T-helper 2 cell (primary cell): ENCODE results near the gene ZNF263.
A peak's percentile ranks its signal among the peaks of the same experiment; 100 is the strongest.

ENCODE experiments used
- DNase-seq, 5 experiments: peaks; one replicate each; pipeline versions ENCODE4 v3.0.0 to v3.0.0-alpha.2; 2012 to 2022
- total RNA-seq, 2 donors: gene quantifications; one replicate each; lab custom pipeline; 2026; lab: John Stamatoyannopoulos, UW

The ZNF263 gene
- 24.6 to 31.8 reads per million in 2 donors for total RNA-seq

GRCh38 chr16:3282730-3283542 is at the start of gene ZNF263:
Gene ZNF263 (plus strand): TSS chr16:3283491. CDS start chr16:3283819, 328 bp downstream.
- DNase-seq = peak; percentile 82 to 99 (median 87)

DNA sequence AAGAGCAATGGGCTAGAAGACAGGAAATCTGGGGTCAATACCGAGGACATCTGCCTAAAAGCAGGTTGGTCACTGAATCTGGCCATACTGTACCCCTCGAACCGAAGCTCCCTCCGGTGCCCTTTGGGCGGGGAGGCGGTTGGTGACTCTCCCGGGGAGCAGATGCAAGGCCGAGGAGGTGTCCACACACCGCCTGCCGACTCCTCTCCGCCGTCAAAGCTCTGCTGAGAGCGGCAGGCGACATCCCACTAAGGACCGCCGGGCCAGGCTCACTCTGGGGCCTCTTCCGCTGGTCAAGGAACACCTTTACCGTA is 48.8 kb upstream of the ZNF263 start:
- DNase-seq = no peak

DNA sequence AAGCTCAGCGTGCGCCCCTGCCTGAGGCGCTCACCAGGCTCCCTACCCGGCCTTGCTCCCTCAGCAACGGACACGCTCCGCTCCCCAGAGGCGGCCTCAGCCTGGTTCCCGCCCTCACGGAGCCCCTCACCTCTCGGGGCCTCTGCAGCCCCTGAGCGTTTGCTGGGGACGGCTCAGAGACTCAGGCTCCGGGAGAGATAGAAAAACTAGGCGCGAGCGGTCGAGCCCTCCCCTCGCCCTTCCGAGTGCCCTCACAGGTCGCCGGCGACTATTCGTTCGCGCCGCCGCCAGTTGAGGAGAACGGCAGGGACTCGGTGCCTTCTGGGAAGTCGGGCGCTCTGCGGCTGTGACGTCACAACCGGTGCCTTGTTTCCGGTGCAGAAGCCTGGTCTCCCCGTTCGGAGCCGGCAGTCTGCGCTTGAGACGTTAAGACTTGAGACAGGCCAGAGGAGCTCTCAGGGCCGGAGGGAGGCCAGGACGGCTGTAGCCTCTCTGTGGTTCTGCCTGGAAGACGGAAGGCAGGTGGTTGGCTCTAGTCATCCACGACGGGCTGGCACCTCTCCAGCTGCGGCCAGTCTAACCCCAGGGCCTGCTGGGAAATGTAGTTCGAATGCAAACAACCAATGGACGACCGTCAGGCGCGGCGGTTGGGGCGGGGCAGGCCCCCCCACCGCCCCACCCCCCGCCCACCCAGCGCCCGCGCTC is 48.3 kb upstream of the ZNF263 start, which contains the start of gene ZNF200:
TSS of gene ZNF200 (minus strand) at position 302 of the 705 bp plus-strand sequence. CDS start 1,403 bp downstream, outside the sequence.
- DNase-seq = peak; percentile 79 to 97 (median 90)

DNA sequence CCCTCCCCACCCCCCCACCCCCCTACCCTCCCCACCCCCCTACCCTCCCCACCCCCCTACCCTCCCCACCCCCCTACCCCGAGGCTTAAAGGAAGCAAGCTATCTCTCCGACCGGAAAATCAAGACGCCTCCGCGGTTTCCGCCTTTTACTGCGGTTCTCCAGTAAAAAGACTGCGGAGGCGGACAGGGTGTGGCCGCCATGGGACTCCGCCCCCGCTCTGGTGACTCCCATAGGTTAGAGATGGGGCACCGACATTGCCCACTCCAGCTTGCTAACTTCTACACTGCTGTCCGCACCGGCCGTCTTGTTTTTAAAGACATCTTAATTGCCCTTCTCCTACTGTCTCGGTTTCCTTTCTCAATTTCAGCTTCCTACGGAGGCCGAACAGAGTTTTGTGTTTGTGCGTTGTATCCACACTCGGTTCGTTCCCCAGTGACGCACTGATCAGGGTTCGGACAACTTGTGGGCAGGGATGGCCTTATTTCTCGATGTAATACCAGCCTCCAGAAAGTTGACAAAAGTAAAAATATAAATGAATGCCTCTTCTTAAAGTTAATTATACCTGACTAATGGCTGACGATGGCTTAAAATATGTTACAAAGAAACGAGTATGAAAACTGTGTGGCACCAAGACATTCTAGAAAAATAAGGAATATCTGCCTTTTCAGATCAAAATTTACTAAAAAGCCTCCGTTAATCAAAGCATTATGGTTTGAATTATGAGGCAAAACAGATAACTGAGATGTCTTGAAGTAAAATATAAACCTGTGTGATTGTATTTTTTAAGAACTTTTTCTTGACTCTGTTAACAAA is 47.2 kb upstream of the ZNF263 start:
- peak in 3 of 5 experiments; percentile 22 to 66 (median 52) for DNase-seq

DNA sequence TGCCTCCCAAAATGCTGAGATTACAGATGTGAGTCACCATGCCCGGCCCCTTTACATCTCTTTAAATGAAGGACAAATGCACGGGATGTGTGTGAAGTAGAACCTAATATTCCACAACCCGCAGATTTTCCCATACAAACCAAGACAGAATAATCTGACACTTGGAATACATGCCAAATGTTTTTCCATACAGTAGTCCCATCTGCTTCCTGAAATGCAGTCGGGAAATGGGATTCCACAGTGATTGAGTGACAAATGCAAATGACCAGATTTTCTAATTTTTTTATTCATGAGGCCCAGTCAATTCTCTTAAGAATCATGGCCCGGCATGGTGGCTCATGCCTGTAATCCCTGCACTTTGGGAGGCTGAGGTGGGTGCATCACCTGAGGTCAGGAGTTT is 41.5 kb upstream of the ZNF263 start:
- DNase-seq = no peak

DNA sequence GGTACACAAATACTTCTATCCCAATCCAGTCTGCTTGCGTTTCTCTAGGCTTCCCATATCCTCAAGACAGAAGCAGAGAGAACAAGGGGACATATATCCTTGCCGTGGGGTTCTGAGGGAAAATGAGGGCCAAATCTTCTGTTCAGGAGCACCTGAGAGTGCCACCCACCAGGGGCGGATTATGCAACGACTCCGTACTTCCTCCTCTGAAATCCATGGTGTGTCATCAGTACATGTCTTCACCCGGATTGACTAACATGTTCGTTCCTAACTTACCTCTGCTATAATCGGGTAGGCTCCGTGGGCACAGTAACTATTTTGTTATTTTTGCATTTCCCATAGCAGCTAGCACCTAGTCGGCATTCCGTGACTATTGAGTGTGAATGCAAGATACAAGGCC is 40.6 kb upstream of the ZNF263 start:
- no peak for DNase-seq

- no peak for DNase-seq
Measured at GRCh38 chr16:3243882-3244281, 39.4 kb upstream of the ZNF263 start.

- DNase-seq = no peak
Measured at GRCh38 chr16:3246002-3246401, 37.3 kb upstream of the ZNF263 start.

- no peak for DNase-seq
Measured at GRCh38 chr16:3246876-3247275, 36.4 kb upstream of the ZNF263 start.

DNA sequence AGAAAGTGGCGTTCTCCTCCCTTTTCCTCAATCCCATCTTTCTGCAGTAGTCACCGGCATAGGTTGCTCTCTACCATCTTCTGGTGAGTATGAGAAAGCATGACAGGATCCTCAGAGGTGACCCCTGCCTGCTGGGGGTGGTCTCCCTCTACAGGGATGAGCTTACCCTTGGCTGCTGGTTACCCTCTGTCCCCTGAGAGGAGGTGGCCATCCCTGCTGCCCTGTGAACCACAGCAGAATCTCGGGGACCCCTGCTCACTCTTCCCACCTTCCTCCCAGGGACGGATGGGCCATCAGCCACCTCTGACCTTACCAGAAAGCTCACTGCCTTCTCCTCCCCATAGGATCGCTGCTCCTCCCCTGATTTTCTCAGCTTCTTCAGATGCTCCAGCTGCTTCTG is 34.7 kb upstream of the ZNF263 start:
- DNase-seq = no peak

DNA sequence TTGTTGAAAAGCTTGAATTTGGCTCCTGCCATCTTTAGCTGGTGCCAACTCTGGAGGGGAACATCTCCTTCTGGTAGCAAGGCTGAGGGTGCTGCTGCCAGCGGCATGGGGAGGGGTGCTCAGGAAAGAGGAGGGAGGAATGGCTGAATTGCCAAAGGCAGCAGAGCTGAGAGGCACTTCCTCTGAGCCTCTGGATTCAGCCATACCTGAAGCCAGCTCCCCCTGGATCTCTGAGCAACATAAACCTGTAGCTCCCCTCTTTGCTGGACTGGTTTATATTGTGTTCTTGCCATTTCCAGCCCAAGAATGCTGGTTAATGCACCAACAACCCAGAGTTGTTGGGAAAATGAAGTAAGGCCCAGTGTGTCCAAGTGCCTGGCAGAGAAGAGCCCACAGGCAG is 34.3 kb upstream of the ZNF263 start:
- DNase-seq = no peak

DNA sequence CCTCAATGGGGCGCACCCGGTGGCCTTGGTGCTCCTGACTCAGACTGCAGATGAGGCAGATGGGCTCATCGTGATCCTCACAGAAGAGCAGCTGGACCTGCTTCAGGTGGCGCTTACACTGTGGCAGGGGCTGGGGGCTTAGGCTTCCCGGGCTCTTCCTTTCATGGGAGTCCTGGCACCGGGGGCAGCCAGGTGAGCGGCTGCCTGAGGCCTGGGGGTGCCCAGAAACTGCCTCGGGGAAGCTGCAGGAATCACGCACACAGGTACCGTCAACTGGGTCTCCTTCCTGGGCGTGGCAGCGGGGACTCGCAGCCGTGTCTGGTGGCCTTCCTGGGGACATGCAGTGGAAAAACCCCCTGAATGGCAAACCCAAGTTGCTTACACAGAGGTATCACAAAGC is 33.8 kb upstream of the ZNF263 start:
- no peak for DNase-seq

DNA sequence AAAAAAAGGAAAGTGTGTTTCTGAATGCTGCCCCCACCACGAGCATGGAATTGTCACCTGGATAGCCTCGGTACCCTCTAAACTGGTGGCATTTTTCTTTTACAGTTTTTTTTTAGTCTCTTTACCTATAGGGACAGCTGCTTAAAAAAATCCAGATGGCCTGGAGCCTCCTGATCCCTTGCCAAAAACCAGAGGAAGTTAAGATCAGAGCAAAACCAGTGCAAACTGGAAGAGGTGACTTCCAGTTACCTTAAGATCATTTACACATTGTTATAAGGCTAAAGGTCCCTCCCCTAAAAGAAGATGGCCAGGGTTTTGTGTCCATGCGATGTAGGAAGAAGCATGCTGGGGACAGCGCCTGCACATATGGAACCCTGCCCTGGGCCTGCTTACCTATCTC is 30.3 kb upstream of the ZNF263 start:
- DNase-seq = no peak

DNA sequence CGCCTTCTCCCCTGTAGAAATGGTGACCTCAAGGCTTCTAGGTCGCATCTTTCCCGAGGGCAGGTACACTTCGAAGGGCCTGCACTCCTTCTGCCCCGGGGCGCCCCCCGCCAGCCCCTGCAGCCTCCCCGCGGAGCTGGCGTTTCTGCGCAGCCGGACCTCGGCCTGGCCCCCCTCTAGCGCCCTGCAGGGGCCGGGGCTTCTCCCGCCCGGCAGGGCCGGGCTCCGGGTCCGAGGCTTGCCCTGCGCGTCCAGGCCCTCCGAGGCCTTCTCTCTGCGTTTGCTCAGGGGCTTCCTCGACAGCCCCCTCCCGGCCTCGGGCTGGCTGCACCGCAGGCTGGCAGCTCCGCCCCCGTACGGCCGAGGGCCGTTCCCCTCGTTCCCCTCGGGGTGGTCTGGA is 29.0 kb upstream of the ZNF263 start:
- no peak for DNase-seq

GRCh38 chr16:3256146-3256865 is 27.0 kb upstream of the ZNF263 start, which contains the start of gene MEFV:
Gene MEFV (minus strand): TSS chr16:3256633. CDS start chr16:3256587, 46 bp downstream.
- no peak for DNase-seq

DNA sequence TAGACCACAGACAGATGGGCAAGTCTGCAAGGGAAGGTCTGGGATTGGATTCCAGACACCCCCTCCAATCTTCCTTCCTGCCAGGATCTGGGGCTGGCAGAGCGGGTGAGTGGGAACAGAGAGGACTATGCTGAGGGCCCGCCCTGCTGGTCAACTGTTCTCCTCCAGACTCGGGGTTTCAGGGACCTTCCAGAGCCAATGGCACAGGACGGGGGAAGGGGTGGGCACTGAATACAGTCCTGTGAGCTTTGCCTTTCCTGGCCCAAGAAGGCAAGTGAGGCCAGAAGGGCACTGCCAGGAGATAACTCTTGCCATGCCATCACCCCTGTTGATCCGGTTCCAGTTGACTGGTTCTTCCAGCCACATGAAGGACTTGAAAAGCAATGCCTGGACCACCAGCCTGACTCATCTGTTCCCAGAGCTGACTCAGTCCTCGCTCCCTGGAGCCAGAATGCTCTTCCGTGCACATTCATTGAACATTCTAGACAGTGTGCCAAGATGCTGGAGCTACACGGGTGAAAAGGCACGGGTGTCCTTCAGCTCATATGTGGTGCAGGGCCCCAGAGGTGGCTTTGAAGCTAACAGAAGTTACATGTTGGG is 26.3 kb upstream of the ZNF263 start:
- DNase-seq = no peak

GRCh38 chr16:3259836-3260235 is 23.5 kb upstream of the ZNF263 start:
- no peak for DNase-seq

DNA sequence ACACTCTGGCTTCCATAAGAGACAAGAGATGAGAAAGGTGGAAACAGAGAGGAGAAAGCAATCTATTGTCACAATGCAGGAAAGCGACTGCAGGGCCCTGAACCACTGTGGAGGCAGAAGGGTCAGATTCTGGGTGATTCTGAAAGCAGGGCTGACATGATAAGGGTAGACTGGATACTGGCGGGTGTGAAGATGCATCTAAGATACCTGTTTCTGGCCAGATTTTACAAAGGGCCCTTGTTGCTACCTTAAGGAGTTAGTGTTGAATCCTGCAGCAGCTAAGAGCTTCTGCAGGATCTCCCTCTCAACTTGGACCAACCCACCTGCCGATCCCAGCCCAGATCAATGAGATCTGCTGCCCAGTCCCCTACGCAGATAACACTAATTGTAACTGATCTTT is 20.8 kb upstream of the ZNF263 start:
- no peak for DNase-seq

- peak; percentile 89 to 99 (median 96) for DNase-seq
Measured at GRCh38 chr16:3264137-3265036, 18.9 kb upstream of the ZNF263 start.

- DNase-seq = peak in 1 of 5 experiments; percentile 21
Measured at GRCh38 chr16:3266873-3267537, 16.3 kb upstream of the ZNF263 start.
